Psoas muscle (tissue), 8 donors: ENCODE results near the gene VSIG8. TPM values are rescaled to one million over a fixed set of nuclear protein-coding genes. Genes with fewer than 3 reads are reported as not detected.

Experiments used
- ATAC-seq, 4 donors: fragments of 200-7000 bp; cut with Tn5 transposase; one replicate each; pipeline ENCODE4 v1.9.1; 2020; ENCODE audit warnings: moderate library complexity in 3 of 4, mild to moderate bottlenecking in 2 of 4
- DNase-seq, 2 donors: peaks; one replicate each; pipeline ENCODE4 v3.0.0-alpha.2; 2020
- H3K27ac ChIP-seq: fragments of 200-600 bp; one replicate; pipeline ENCODE4 v1.8.0; 2022
- H3K27me3 ChIP-seq, 3 donors: fragments of 200-600 bp in 1 of 3; one replicate each; pipeline versions ENCODE4 v1.6.1 to v1.8.0; 2013 to 2022; ENCODE audit warnings: low read length in 2 of 3, mild to moderate bottlenecking in 2 of 3, moderate library complexity in 1 of 3; ENCODE audit not compliant: insufficient read depth in 3 of 3
- H3K36me3 ChIP-seq, 2 donors: fragments of 200-600 bp in 1 of 2; one replicate each; pipeline versions ENCODE4 v1.6.1 to v1.8.0; 2013 to 2022; ENCODE audit warnings: low read depth in 1 of 2, mild to moderate bottlenecking in 1 of 2, moderate library complexity in 1 of 2; ENCODE audit not compliant: insufficient read depth in 1 of 2
- H3K4me1 ChIP-seq: fragments of 200-600 bp; one replicate; pipeline ENCODE4 v1.8.0; 2022
- H3K4me3 ChIP-seq: fragments of 200-600 bp; one replicate; pipeline ENCODE4 v1.8.0; 2022; ENCODE audit warnings: mild to moderate bottlenecking
- H3K9me3 ChIP-seq: fragments of 200-600 bp; one replicate; pipeline ENCODE4 v1.8.0; 2022
- CTCF ChIP-seq: fragments of 200-600 bp; IDR thresholded peaks from one replicate; pipeline ENCODE4 v1.8.0; 2022; ENCODE audit warnings: antibody characterized with exemption
- WGBS, 3 donors: extraction: QIAGEN DNeasy Blood & Tissue Kit; methylation state at CpG; one replicate each; pipeline versions ENCODE4 v1.1.6 to v1.1.7; 2013; 5-methylcytosine and 5-hydroxymethylcytosine counted together
- intact Hi-C, 2 donors: fragments of 100-400 bp; cut with DNase I; formaldehyde crosslinking; loops; one replicate each; pipeline versions ENCODE4 v1.11.0 to v1.14.2; 2022
- polyA plus RNA-seq, 3 donors: library from polyadenylated mRNA; stranded (reverse); fragments of 200-250 nt; gene quantifications; one replicate each; pipeline ENCODE4 v1.2.3, GENCODE V29; 2013
- total RNA-seq, 4 donors: library from RNA; stranded (reverse); fragmentation: NEBNext Ultra II Directional in 2 of 4; extraction: Animal tissue kit (Norgen Biotek cat#: 25700) in 2 of 4; gene quantifications; one replicate each; pipeline versions ENCODE4 v1.2.1 to v1.2.4, GENCODE V29; 2021 to 2023
- donor health status: healthy with polysubstance abuse.
- donor health status: DM: no; HTN: no; CAD: no; lungs with moderate emphysema.
- donor health status: Bipolar disorder and iron deficiency.
- donor health status: healthy.
- donor health status: DM: yes; HTN: yes; CAD: no.
- donor health status: DM: no; HTN: no; CAD: no.
- donor health status: DM: no; HTN: no; CAD: no.
- donor health status: DM: yes; HTN: yes; CAD: no.

Gene VSIG8
- total and polyA plus RNA-seq, 7 donors: not detected

- H3K27me3 ChIP-seq: peaks cover 0 to 1% (median 0%) of the 10 kb centered on the region in 3 donors
- H3K4me3 ChIP-seq: no peak overlapping the region
- no peaks in the 10 kb centered on the region for H3K36me3 ChIP-seq
- ATAC-seq (no peak), DNase-seq (no peak)
- WGBS, 3 donors: 83 to 89% (median 84%) methylated on average over 5 to 7 of the region's 7 CpGs
- TF ChIP-seq CTCF: no peak
- H3K27ac ChIP-seq: no peak overlapping the region
- H3K9me3 ChIP-seq: no peaks in the 10 kb centered on the region
- intact Hi-C loops: no loop called here
- H3K4me1 ChIP-seq: no peaks in the 10 kb centered on the region
These were observed 2.6 kb downstream of the VSIG8 start for GRCh38 chr1:159859767-159860322.

- TF ChIP-seq CTCF: no peak
- Histone ChIP-seq H3K4me1 (peaks cover 9% of the 10 kb centered on the region), H3K4me3 (no peak overlapping the region), H3K36me3 (no peaks in the 10 kb centered on the region), H3K27me3 (peaks cover 0 to 1% (median 0%) of the 10 kb centered on the region in 3 donors), H3K9me3 (no peaks in the 10 kb centered on the region), H3K27ac (no peak overlapping the region)
- intact Hi-C loops: no loop called here
- WGBS, 3 donors: 68 to 80% (median 78%) methylated on average over 6 of the region's 6 CpGs
- DNase-seq (no peak), ATAC-seq (no peak)
These were observed 4.6 kb downstream of the VSIG8 start for GRCh38 chr1:159857889-159858288.

- ATAC-seq (no peak), DNase-seq (no peak)
- Histone ChIP-seq H3K36me3 (no peaks in the 10 kb centered on the region), H3K4me3 (no peak overlapping the region), H3K27ac (no peak overlapping the region), H3K4me1 (peaks cover 9% of the 10 kb centered on the region), H3K9me3 (no peaks in the 10 kb centered on the region), H3K27me3 (peaks cover 0 to 1% (median 0%) of the 10 kb centered on the region in 3 donors)
- WGBS, 3 donors: 91 to 100% (median 93%) methylated on average over 1 of the region's 1 CpG
- TF ChIP-seq CTCF: no peak
- intact Hi-C loops: no loop called here
These were observed 5.9 kb downstream of the VSIG8 start for GRCh38 chr1:159856576-159856975.

- peaks cover 0 to 1% (median 0%) of the 10 kb centered on the region in 3 donors for H3K27me3 ChIP-seq
- H3K27ac ChIP-seq: no peak overlapping the region
- peaks cover 9% of the 10 kb centered on the region for H3K4me1 ChIP-seq
- intact Hi-C loops: no loop called here
- no peaks in the 10 kb centered on the region for H3K36me3 ChIP-seq
- ATAC-seq (no peak), DNase-seq (no peak)
- no peak overlapping the region for H3K4me3 ChIP-seq
- WGBS, 3 donors: 83 to 88% (median 85%) methylated on average over 32 to 34 of the region's 34 CpGs
- no peaks in the 10 kb centered on the region for H3K9me3 ChIP-seq
- no peak for TF ChIP-seq CTCF
These were observed 6.7 kb downstream of the VSIG8 start for GRCh38 chr1:159855709-159856108.

GRCh38 chr1:159854693-159855192, 7.7 kb downstream of the VSIG8 start:
- ATAC-seq: peak; percentile 93 to 98 (median 95)
- intact Hi-C loops: loop anchor here in 1 of 2 donors (5.0 kb wide), 2 partner anchors 52 to 73 kb away; partner anchors contain the start of genes FCRL6 and TAGLN2
- DNase-seq: peak; percentile 86 to 92
- Histone ChIP-seq H3K27me3 (peaks cover 0 to 1% (median 0%) of the 10 kb centered on the region in 3 donors), H3K27ac (peak overlapping the region; percentile 83), H3K4me3 (peak overlapping the region; percentile 81), H3K9me3 (no peaks in the 10 kb centered on the region), H3K4me1 (peaks cover 9% of the 10 kb centered on the region), H3K36me3 (no peaks in the 10 kb centered on the region)
- 0% methylated on average over 35 to 59 of the region's 59 CpGs for WGBS, 3 donors
- TF ChIP-seq CTCF: peak; percentile 20
